ENCODE results near the gene CAMSAP1. TPM values are rescaled to one million over a fixed set of nuclear protein-coding genes. Genes with fewer than 3 reads are reported as not detected.

The CAMSAP1 gene
- total RNA-seq, 1 experiment from 2014 or later = 16.7 TPM

DNA sequence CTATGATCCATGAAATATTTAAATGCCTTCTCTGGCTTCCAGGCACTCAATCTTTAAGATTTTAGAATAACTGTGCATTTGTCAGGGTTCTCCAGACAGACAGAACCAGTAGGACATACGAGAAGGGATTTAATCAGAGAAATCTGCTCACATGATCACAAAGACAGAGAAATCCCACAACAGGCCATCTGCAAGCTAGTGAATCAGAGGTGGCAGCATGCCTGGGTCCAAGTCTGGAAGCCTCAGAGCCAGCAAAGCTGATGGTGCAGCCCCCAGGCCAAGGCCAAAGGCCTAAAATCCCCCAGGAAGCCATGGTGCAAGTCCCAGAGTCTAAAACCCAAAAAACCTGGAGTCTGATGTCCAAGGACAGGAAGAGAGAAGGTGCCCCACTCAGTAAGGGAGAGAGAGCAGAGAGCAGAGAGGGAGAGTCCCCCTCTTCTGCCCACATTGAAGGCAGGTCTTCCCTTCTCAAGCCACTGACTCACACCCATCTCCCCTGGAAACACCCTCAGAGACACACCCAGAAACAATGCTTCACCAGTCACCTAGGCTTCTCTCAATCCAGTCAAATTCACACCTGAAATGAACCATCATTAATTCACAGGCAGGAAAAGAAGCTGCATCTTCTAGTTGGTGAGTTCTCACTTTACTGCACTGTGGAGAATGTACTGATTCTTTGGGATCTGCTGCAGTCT, 48.7 kb downstream of the CAMSAP1 start:
- Histone ChIP-seq H2AFZ (no peak overlapping the region), H3K27me3 (ENCODE audit: insufficient read depth, low read depth) (no peaks in the 10 kb centered on the region), H3K79me2 (ENCODE audit: low read depth) (no peaks in the 10 kb centered on the region), H3K27ac (no peak overlapping the region), H4K20me1 (ENCODE audit: insufficient read depth) (no peaks in the 10 kb centered on the region), H3K9me2 (ENCODE audit: insufficient read depth) (no peaks in the 10 kb centered on the region), H3K4me2 (no peak overlapping the region), H3K36me3 (ENCODE audit: low read depth) (no peaks in the 10 kb centered on the region), H3K9me3 (ENCODE audit: insufficient read depth, low read depth) (no peaks in the 10 kb centered on the region), H3K4me1 (replicated peaks; ENCODE audit: insufficient read depth) (no peaks in the 10 kb centered on the region), H3F3A (ENCODE audit: insufficient read depth, low read depth) (no peaks in the 10 kb centered on the region), H3K4me3 (no peak overlapping the region)
- TF ChIP-seq EZH2 (IDR thresholded peaks at IDR 0.05; ENCODE audit: low read depth) = no peak
- TF ChIP-seq, protein P1, sequence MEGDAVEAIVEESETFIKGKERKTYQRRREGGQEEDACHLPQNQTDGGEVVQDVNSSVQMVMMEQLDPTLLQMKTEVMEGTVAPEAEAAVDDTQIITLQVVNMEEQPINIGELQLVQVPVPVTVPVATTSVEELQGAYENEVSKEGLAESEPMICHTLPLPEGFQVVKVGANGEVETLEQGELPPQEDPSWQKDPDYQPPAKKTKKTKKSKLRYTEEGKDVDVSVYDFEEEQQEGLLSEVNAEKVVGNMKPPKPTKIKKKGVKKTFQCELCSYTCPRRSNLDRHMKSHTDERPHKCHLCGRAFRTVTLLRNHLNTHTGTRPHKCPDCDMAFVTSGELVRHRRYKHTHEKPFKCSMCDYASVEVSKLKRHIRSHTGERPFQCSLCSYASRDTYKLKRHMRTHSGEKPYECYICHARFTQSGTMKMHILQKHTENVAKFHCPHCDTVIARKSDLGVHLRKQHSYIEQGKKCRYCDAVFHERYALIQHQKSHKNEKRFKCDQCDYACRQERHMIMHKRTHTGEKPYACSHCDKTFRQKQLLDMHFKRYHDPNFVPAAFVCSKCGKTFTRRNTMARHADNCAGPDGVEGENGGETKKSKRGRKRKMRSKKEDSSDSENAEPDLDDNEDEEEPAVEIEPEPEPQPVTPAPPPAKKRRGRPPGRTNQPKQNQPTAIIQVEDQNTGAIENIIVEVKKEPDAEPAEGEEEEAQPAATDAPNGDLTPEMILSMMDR (conservative IDR thresholded peaks at IDR 0.05) = no peak
- ChIA-PET POLR2A (ENCODE audit: unreplicated experiment) (interaction anchor here (0.6 kb wide), 1 partner anchor 375 kb away, joined by 4 read pairs; no protein-coding TSS in a partner anchor), CTCF (no interaction called here)
- intact Hi-C loops (cut with micrococcal nuclease; ENCODE audit: unreplicated experiment) = no loop called here
- no peak for DNase-seq
- BruUV-seq (replicated peaks) = no TSS peak

DNA sequence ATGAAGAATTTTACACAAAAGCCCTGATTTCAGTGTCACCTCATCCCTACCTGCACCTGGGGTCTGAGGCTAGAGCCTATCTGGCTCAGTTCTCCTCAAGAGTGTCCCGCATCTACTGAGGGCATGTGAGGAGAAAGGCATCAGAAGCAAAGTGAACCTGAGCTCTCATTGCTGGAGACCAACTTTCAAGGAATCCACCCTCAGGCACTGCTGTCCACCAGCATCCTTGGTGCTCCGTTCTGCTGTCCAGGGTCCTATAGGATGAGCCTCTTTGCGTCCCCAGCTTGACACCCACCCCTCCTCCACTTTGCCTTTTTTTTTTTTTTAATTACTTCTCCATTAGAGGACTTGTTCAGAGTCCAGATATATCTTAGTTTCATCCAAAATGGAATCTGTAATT, 49.5 kb downstream of the CAMSAP1 start:
- intact Hi-C loops (cut with micrococcal nuclease; ENCODE audit: unreplicated experiment) = no loop called here

DNA sequence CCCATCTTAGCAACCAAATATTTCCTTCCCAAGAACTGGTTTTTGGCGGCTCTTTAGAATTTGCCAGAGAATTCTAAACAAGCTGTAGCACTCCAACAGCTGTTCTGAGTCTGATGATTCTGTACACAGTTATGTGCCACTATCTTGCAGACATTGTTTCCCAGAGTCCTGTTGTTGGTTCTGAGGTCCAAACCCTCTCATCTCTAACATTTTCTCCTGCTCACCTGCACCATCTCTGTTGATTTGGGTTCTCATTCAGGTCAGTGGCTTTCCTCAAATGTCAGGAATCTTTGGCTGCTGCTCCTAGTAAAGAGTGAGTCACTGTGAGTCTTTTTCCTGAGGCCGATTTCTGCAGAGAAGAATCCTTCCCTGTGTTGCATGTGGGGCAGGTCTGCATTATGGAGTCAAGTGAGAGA, 50.0 kb downstream of the CAMSAP1 start:
- Histone ChIP-seq H4K20me1 (ENCODE audit: insufficient read depth) (no peaks in the 10 kb centered on the region), H3K4me3 (no peak overlapping the region), H3K4me2 (no peak overlapping the region), H2AFZ (no peak overlapping the region), H3K4me1 (replicated peaks; ENCODE audit: insufficient read depth) (no peaks in the 10 kb centered on the region), H3K9me3 (ENCODE audit: insufficient read depth, low read depth) (no peaks in the 10 kb centered on the region), H3K79me2 (ENCODE audit: low read depth) (no peaks in the 10 kb centered on the region), H3K27ac (no peak overlapping the region), H3K36me3 (ENCODE audit: low read depth) (no peaks in the 10 kb centered on the region), H3K9me2 (ENCODE audit: insufficient read depth) (no peaks in the 10 kb centered on the region), H3F3A (ENCODE audit: insufficient read depth, low read depth) (no peaks in the 10 kb centered on the region), H3K27me3 (ENCODE audit: insufficient read depth, low read depth) (no peaks in the 10 kb centered on the region)
- ChIA-PET CTCF (interaction anchor here (0.6 kb wide), 1 partner anchor 52 kb away, joined by 7 read pairs; no protein-coding TSS in a partner anchor), POLR2A (ENCODE audit: unreplicated experiment) (no interaction called here)
- intact Hi-C loops (cut with micrococcal nuclease; ENCODE audit: unreplicated experiment) = no loop called here
- BruUV-seq (replicated peaks) = no TSS peak
- TF ChIP-seq, protein P1 (conservative IDR thresholded peaks at IDR 0.05) = no peak
- TF ChIP-seq EZH2 (IDR thresholded peaks at IDR 0.05; ENCODE audit: low read depth) = no peak
- peak in 1 of 2 experiments; percentile 36 for DNase-seq

More for the DNA sequence above, 49.5 kb downstream of the CAMSAP1 start:
- Histone ChIP-seq H3K9me2 (ENCODE audit: insufficient read depth) (no peaks in the 10 kb centered on the region), H3K79me2 (ENCODE audit: low read depth) (no peaks in the 10 kb centered on the region), H3K4me2 (no peak overlapping the region), H3K27me3 (ENCODE audit: insufficient read depth, low read depth) (no peaks in the 10 kb centered on the region), H3K27ac (no peak overlapping the region), H3K36me3 (ENCODE audit: low read depth) (no peaks in the 10 kb centered on the region), H3F3A (ENCODE audit: insufficient read depth, low read depth) (no peaks in the 10 kb centered on the region), H2AFZ (no peak overlapping the region), H3K9me3 (ENCODE audit: insufficient read depth, low read depth) (no peaks in the 10 kb centered on the region), H4K20me1 (ENCODE audit: insufficient read depth) (no peaks in the 10 kb centered on the region), H3K4me1 (replicated peaks; ENCODE audit: insufficient read depth) (no peaks in the 10 kb centered on the region), H3K4me3 (no peak overlapping the region)
- BruUV-seq (replicated peaks) = no TSS peak
- CTCF ChIA-PET = interaction anchor here (0.6 kb wide), 1 partner anchor 51 kb away, joined by 7 read pairs; no protein-coding TSS in a partner anchor
- TF ChIP-seq EZH2 (IDR thresholded peaks at IDR 0.05; ENCODE audit: low read depth) = no peak
- TF ChIP-seq, protein P1 (conservative IDR thresholded peaks at IDR 0.05) = no peak
- POLR2A ChIA-PET (ENCODE audit: unreplicated experiment) = no interaction called here
- no peak for DNase-seq

Measured in PC-9 (cell line).